Activated gamma-delta T cell treated with Interleukin-2 at 50 U/mL for 16 hours (primary cell): ENCODE results near the gene PSAP.
"Not testable (repeated sequence)": the region's sequence is repeated elsewhere in the genome, so short reads cannot be mapped to it uniquely, and the experiment has no call there.

Source experiments
- DNase-seq: peaks from one replicate; pipeline ENCODE4 v3.0.0-alpha.2; 2020

The PSAP gene

DNA sequence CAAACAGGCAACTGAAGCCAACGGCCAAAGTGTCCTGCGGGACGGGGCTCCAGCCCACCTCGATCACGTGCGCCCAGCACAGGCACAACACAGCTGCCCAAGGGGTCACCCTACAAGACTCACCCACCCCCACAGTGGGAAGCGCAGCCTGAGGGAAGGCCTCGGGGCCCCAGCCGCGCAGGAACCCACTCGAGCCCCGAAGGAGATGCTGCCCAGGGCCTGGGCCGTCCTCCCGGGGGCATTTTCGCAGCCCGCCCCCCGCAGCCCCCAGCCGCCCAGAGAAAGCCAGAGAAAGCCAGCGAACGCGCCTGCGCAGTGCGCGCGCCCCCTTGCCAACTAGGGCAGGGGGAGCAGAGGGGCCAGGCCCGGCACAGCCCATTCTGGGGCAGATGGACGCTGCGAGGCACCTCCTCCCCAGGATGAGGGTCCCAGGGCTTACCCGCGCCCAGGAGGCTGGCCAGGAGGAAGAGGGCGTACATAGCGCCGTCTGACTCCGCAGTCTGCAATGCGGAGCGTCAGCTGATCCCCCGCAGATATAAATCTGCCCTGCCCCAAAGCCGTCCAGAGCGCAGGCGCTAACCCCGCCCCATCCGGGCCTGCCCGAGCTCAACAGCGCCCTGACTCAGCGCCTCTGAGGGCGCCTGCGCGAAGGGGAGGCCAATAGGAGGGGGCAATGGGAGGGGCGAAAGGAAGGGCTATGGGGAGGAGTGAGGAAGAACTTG is at the start of gene PSAP:
PSAP (minus strand) TSS at position 509 of the 722 bp plus-strand sequence; CDS start at position 479, 30 bp downstream.
- peak; percentile 99 for DNase-seq

DNA sequence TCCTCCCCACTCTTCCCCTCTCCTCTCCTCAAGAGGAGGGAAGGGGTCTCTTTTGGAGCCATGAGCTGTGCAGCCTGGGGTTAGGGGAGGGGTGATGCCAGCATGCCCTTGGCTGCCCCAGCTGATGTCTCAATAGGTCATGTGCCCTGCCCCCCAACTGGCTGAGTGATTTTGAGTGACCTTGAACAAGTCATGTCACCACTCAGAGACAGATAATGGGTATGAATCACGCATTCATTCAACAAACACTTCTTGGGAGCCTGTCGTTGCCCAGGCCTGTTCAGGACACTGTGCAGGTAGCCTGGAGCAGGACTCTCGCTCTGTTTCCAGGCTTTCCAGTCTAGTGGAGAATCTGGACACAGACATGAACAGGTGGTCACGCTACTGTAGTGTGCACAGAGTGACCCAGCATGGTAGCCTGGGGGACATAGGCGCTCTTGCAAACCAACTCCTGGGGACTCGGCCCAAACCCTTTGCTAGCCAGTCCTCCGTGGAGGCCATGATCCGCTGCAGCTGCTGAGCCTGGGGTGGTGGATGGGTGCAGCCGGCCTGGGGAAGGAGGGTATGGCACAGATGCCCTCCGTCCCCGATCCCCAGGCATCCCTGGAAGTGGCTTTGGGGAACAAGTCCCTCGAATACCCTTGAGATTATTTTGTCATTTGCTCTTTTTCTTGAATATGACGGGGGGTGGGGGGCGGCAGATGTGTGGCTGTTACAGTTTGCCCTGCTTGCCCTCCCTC is 49.6 kb upstream of the PSAP start:
- DNase-seq: no peak

DNA sequence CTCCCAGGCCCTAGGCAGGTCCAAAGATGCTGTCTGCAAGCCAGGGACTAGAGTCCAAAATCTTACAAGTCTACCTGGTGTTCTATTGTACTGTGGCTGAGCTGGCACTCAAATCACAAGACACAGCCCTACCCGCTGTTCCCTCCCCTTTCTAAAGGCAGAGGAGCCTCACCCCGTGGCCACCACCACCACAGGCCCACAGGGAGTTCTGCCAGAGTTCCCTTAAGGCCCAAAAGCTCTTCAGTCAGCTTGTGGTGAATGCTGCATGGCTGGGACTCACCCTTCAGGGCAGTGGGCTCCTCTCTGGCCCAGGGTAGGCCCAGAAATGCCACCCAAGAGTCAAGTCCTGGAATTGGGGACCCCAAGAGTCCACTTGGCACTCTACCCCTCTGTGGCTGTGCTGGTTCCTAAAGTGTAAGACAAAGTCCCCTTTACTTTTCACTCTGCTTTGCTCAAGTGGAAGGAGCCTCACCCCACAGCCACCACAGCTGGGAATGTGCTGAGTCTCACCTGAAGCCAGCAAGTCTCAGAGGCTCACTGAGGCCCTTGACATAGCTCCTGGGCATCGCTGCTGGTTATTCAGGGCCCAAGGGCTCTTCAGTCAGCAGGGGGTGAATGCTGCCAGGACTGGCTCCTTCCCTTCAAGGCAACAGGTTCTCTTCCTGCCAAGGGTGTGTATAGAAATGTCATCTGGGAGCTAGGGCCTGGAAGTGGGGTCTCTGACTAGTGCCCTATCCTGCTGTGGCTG is 48.8 kb upstream of the PSAP start:
- DNase-seq: no peak

DNA sequence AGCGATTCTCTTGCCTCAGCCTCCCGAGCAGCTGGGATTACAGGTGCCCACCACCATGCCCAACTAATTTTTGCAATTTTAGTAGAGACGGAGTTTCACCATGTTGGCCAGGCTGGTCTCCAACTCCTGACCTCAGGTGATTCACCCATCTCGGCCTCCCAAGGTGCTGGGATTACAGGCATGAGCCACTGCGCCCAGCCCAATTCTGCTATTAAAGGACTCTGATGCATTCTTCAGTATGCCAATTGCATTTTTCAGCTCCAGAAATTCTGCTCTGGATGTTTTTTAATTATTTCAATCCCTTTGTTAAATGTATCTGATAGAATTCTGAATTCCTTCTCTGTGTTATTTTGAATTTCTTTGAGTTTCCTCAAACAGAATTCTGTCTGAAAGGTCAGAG is 47.3 kb upstream of the PSAP start:
- DNase-seq: not testable (repeated sequence)

DNA sequence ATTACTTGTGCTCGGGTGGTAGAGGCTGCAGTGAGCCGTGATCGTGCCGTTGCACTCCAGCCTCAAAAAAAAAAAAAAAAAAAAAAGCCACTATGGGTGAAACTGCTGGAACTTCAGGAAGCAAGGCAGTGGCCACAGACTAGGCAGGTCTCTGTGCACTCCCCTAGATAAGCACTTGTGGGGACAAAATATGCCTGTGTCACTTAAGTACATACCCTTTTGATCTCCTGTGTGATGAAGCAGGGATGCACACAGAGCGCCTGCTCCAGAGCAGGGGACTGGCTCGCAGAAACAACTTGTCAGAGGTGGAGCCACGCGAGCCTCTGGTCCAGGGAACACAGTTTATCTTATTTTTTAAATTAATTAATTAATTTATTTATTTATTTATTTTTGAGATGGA is 42.9 kb upstream of the PSAP start:
- no peak for DNase-seq

DNA sequence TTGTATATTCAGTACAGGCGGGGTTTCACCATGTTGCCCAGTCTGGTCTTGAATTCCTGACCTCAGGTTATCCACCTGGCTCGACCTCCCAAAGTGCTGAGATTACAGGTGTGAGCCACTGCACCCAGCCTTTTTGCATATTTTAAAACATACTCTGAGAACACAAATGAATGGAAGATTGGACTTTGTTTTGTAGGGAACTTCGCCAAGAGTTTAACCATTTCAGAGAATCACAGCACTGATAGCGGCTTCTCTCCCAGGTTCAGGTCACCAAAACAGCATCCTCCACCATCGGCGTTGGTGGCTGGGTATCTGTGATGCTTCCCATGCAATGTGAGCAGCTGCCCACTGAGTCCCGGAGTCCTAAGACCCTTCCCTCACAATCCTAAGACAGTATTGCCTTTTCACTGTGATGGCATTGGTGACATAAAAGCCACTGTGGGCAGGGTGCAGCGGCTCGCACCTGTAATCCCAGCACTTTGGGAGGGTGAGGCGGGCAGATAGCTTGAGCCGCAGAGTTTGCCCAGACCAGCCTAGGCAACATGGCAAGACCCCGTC is 42.3 kb upstream of the PSAP start:
- DNase-seq: no peak

DNA sequence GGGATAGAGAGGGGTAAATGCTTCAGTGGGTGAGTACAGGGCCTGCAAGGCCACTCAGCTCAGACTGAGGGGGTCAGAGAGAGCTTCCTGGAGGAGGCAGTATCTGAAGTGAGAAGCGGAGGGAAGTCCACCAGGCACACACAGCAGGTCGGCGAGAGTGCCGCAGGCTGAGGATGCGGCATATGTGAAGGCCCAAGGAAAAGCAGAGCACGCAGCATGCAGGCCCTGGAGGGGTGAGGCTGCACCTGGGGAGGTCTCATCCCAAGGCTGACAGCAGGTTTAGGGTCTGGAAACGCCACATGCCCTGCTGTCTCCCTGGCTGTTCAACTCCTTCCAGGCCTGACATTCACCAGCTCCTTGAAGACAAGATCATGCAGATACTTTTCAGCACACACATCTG is 40.4 kb upstream of the PSAP start:
- DNase-seq: no peak

DNA sequence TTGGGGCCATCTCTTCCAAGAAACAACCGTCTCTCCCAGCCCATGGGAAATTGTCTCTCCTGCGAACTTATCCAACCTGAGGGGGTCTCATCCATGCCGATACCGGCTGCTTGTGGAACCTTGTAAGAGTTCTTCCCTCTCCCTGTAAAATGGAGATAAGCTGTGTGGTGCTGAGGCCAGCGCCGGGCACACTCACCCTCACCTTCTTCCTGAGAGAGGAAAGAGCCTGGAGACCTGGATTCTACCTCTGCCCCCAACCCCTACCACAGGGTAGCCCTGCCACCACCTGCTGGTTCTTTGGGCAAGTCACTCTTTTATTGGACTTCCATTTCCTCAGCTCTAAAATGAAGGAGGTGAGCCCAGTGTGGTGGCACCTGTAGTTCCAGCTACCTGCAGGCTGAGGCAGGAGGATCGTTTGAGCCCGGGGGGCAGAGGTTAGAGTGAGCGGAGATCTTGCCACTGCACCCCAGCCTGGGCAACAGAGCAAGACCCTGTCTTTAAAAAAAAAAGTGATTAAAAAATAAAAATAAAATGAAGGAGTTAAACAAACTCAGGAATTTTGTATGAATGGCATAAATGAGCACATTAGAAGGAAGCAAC is 38.4 kb upstream of the PSAP start:
- no peak for DNase-seq

DNA sequence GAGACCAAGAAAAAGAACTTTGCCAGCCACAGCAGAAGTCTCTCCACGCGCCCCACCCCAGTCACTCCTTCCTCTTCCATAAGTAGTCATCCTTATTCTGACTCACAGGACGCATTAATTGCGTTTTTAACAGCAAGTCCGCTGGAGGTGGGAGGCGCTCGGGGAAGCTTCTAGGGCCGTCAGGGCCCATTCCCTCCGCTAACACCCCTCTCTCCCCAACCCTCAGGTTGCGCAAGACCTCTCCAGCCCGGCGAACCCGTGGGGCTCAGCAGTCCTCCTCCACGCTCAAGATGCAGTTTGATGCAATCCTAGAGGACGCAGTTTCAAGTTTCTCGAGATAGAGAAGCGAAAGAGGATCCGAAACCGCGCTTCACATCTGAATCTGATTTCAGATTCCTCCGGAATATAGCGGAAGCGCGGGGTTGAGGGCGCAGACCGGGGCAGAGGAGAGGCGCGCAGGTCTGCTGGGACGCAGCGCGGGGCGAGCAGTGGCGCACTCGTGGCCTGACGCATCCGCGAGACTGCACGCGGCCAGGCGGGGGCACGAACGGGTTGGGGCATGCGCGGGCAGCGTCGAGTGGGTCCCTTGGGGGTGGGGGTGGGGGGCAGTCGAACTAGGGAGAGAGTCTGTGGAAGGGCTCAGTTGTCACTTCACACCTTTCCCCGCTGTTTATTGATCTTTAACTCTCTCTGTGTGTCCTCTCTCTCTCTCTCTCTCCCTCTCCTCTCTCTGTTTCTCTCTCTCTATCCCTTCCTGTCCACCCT is 37.8 kb upstream of the PSAP start:
- peak; percentile 7 for DNase-seq

DNA sequence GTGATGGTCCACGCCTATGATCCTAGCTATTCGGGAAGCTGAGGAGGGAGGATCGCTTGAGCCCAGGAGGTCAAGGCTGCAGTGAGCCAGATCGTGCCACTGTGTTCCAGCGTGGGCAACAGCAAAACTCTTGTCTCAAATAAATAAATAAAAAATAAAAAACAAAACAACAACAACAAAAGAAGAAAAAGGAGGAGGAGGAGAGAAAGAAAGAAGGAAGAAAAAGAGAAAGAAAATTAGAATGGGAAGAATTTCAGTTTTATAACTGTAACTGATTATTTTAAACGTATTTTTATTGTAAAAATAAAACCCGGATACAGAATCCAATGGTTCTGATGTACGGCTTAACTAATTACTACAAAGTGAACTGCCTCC is 37.2 kb upstream of the PSAP start:
- DNase-seq: no peak

DNA sequence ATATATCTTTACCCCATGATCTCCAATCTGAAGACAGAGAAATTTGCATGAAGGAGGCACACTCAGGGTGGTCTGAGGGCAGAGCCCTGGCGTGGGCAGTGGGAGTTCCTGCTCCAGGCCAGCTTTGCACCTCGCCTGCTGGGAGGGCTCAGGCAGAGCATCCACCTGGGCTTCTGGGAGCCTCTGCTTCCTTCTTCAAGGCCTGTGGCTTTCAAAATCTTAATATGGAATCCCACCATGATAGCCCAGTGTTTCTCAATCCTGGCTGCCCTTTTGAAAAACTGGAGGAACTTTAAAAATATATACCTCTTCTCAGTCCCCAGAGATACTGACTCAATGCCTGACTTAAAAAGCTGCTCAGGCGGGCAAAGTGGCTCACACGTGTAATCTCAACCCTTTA is 36.7 kb upstream of the PSAP start:
- DNase-seq: no peak

DNA sequence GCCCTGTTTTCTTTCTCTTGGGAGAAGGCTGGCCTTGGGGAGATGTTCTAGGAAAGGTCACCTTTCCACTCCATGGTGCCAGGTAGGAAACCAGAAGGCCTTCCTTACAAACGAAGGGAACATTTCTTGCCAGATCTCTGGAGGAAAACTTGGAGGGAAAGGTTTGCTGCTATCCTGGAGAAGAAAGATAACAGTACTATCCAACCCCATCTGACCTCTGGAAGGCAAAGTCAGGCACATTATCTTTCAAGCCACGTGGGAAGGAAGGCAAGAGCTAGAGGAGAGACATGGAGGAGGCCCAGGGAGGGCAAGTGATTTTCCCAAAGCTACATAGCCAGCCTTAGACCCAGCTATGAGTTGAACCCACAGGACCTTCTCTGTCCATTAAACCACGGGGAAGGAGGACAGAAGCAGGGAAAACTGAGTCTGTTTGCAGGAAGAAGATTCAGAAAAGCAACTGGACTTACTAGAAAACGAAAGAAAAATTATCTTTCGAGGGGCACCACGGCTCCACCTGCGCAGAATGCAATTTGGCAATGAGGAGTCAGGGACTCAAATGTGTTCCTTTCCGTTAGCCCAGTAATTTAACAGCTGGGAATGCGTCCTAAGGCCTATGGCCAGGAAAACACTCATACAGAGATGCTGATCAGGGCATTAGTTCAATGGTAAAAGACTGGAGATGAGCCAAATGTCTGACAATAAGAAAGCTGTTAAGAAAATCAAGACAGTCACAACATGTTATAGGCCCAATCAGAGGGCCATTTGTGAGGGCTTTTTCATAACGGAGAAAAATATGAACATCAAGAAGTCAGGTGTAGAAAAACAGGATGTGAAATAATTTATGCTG is 32.0 kb upstream of the PSAP start:
- DNase-seq: no peak

DNA sequence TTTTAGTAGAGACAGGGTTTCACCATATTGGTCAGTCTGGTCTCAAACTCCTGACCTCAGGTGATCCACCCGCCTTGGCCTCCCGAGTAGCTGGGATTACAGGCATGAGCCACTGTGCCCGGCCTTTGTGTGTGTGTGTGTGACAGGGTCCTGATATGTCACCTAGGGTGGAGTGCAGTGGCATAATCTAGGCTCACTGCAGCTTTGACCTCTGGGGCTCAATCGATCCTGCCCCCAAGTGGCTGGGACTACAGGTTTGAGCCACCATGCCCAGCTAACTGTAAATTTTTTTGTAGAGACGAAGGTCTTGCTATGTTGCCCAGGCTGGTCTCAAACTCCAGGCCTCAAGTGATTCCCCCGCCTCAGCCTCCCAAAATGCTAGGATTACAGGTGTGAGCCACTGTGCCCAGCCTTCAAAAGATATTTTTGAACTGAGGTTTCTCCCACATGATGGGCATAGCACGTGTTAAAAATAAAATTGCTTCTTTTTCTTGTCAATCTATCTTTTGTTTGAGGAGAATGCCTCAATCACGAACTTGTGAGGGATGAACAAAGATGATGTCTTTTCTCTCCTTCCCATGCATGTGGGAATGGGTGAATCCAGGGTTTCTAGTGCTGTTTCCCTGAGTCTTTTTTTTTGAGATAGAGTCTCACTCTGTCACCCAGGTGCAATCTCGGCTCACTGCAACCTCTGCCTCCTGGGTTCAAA is 30.8 kb upstream of the PSAP start:
- no peak for DNase-seq

DNA sequence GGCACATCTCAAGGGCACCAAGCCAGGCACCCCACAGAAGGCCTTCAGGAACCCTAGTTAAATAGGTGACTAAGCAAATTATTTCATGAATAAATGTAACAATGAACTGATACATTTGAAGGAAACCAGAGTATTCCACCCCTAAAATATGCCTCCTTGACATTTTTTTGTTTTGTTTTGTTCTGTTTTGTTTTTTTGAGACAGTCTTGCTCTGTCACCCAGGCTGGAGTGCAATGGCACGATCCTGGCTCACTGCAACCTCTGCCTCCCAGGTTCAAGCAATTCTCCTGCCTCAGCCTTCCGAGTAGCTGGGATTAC is 30.2 kb upstream of the PSAP start:
- not testable (repeated sequence) for DNase-seq

DNA sequence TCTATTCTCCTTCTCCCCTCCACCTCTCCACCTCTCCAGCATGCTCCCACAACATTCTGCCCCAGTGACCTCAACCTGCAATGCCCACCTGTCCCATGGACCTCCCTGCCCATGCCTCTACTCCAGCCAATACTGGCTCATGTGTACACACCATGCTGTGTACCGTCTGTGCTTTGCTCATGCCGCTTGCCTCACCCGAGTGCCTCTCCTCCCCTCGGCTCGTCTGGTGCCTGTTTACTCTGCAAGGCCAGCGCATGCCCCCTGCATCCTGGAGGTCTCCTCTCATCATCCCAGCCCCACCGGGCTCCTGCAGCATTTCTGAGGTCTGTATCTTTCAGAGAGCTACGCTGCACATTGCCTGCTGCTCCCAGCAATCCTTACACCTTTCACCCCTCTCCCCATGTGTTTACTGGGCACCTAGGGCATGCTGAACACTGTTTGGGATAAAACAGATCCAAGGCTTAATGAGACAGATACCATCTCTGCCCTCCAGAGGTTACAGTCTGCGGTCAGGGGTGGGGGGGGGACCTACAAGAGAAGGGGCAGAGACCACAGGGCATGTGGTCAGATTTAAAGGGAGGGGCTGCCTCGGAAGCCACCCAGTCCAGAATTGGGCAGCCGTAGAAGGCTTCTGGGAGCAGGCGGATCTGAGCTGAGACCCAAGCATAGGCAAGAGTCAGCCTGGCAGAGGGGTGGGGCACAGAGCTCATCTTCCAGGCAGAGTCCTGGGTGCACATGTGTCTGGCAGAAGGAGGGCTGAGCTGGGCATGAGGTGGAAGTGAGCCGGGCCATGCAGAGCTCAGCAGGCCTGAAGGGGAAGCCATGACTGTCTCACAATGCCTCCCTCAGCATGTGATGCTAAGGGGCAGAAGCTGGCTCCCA is 29.6 kb upstream of the PSAP start:
- no peak for DNase-seq

DNA sequence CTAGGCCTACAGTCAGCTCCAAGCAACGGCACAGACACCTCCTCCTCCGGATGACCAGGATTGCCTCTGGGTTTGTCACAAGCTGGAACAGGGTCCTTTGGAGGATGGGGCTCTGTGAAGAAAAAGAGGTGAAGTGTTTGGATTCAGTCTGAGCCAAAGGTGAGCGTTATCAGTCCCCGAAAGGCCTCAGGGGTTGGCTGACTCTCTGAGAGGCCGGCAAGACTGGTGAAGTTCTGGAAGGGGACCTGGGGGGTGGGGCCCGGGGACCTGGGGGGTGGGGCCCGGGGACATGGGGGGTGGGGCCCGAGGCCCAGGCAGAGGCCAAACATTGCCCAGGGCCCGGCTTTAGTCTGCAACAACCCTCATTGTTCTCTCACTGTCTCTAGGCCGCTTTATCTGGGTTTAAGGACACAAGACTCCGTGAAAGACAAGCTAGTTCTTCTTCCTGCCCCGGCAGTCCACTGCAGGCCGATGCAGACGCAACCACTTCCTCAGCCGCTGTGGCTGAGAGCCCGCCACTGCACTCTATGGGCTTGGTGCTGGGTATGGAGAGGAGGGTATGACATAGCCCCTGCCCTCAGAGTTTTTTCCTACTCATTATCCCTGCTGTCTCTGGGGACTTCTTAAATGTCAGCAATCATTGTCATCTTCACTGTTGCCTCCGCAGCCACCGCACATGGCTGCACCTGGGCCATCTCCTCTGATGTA is 27.4 kb upstream of the PSAP start:
- peak; percentile 22 for DNase-seq

DNA sequence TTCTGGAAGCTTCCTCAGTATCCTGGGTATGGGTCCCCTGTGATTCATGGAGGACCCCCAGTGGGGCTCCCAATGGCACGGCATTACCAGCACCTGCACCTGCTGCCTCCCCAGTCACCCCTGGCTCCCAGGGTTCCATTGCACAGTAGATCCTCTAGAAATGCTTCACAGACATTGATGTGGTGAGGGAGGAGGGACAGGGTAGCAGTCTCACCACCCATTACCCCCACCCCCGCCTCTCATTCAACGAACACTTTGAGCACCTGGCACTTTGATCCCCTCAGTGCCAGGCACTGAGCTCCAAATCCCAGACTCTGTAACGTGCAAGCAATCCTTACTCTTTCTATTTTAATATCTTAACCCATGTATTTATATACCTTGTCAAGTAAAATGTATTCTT is 26.8 kb upstream of the PSAP start:
- no peak for DNase-seq

DNA sequence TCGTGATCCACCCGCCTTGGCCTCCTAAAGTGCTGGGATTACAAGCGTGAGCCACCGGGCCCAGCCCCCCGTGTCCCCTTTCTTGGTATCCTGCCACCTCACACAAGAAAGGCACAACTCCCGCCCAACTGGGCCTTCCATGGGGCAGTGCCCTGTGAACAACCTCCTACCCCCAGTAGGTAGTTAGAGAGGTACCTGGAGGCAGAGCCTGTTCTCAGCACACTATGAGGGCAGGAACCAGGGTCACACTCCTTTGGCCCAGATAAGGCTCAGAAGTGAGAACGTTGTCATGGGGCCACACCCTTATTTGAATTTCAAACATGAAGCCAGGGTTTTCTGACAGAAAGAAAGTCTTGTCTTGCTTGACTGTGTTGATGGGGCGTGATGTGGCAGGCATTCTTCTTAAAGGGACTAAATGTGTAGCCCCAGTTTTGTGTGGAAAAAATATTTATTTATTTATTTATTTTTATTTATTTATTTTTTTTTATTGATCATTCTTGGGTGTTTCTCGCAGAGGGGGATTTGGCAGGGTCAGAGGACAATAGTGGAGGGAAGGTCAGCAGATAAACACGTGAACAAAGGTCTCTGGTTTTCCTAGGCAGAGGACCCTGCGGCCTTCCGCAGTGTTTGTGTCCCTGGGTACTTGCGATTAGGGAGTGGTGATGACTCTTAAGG is 23.8 kb upstream of the PSAP start:
- not testable (repeated sequence) for DNase-seq
